ENCODE data around the gene PALD1.
A peak's percentile ranks its signal among the peaks of the same experiment; 100 is the strongest.

The PALD1 gene

GRCh38 chr10:70458329-70459060 is 20.1 kb upstream of the PALD1 start:
- no peak for DNase-seq

GRCh38 chr10:70459061-70459773 is 19.4 kb upstream of the PALD1 start:
- no peak for DNase-seq

- no peak for DNase-seq
Observed at GRCh38 chr10:70459774-70460490, 18.6 kb upstream of the PALD1 start.

- DNase-seq: no peak
Observed at GRCh38 chr10:70461397-70462348, 16.9 kb upstream of the PALD1 start.

- peak; percentile 22 for DNase-seq
Observed at GRCh38 chr10:70462349-70462984, 16.1 kb upstream of the PALD1 start.

- DNase-seq: no peak
Observed at GRCh38 chr10:70465278-70465677, 13.3 kb upstream of the PALD1 start.

GRCh38 chr10:70465832-70466231 is 12.7 kb upstream of the PALD1 start:
- DNase-seq: no peak

GRCh38 chr10:70466951-70467350 is 11.6 kb upstream of the PALD1 start:
- DNase-seq: no peak

- DNase-seq: no peak
Observed at GRCh38 chr10:70472799-70473454, 5.6 kb upstream of the PALD1 start.

GRCh38 chr10:70474780-70475179 is 3.8 kb upstream of the PALD1 start:
- DNase-seq: no peak

GRCh38 chr10:70475661-70476060 is 2.9 kb upstream of the PALD1 start:
- DNase-seq: no peak

- DNase-seq: no peak
Observed at GRCh38 chr10:70476249-70477035, 2.1 kb upstream of the PALD1 start.

GRCh38 chr10:70477661-70478162 is 855 bp upstream of the PALD1 start:
- no peak for DNase-seq

- no peak for DNase-seq
Observed at GRCh38 chr10:70479165-70479581, 606 bp downstream of the PALD1 start.

- no peak for DNase-seq
Observed at GRCh38 chr10:70479626-70480238, 1.2 kb downstream of the PALD1 start.

- DNase-seq: no peak
Observed at GRCh38 chr10:70480239-70480861, 1.8 kb downstream of the PALD1 start.

- no peak for DNase-seq
Observed at GRCh38 chr10:70481105-70481504, 2.5 kb downstream of the PALD1 start.

GRCh38 chr10:70481831-70482530 is 3.4 kb downstream of the PALD1 start:
- no peak for DNase-seq

Measured in NCI-H2171 (cell line).